ENCODE measurements around the gene ARL6. TPM values are rescaled to one million over a fixed set of nuclear protein-coding genes. Genes with fewer than 3 reads are reported as not detected.

ARL6 gene
- total and polyA plus RNA-seq, 9 donors = 2.6 to 11.9 (median 7.0) TPM

DNA sequence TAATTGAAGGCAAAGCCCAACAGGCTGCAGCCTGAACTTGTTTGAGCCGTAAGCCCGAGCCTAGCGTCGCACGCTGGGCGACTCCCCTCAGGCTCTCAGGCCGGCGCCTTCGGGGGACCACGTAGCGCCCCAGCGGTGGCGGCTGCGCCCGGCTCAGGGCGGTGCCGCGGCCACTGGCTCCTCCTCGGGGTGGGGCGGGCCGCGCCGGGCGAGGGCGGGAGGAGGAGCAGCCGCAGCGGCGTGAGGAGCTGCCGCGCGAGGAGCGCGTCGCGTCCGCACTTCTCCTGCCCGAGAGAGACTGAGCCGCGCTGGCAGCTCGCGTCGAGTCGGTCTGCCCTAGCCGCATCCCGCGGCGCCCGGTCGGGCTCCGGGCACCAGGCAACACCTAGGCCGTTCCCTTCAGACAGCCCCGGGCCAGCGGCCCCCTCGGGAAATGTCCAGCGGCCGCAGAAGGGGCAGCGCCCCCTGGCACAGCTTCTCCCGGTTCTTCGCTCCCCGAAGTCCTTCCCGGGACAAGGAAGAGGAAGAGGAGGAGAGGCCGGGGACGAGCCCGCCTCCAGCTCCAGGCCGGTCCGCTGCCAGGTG, 57.3 kb downstream of the ARL6 start, which contains the start of gene CRYBG3:
CRYBG3 (plus strand) TSS at position 238 of the 585 bp plus-strand sequence; CDS start at position 434, 196 bp downstream.
- Histone ChIP-seq H3K4me1 (ENCODE audit: insufficient read depth) (peaks cover 1% of the 10 kb centered on the region), H3K9me3 (no peaks in the 10 kb centered on the region), H3K27me3 (no peaks in the 10 kb centered on the region), H3K36me3 (no peaks in the 10 kb centered on the region), H3K27ac (peak within 1 kb of the TSS; percentile 82), H3K4me3 (peak within 1 kb of the TSS; percentile 70)
- TF ChIP-seq EP300 (IDR thresholded peaks at IDR 0.05) = no peak
- peak; percentile 50 for TF ChIP-seq POLR2A (IDR thresholded peaks at IDR 0.05)
- WGBS, 3 donors = 0 to 1% (median 1%) methylated on average over 27 to 66 of the region's 66 CpGs
- peak; percentile 74 to 86 (median 80) for DNase-seq
- intact Hi-C loops (cut with DNase I) = no loop called here

GRCh38 chr3:97822359-97822775, 57.8 kb downstream of the ARL6 start:
- no peaks in the 10 kb centered on the region for H3K27me3 ChIP-seq
- H3K9me3 ChIP-seq = no peaks in the 10 kb centered on the region
- peak; percentile 42 to 66 (median 57) for DNase-seq
- peak overlapping the region; percentile 82 for H3K27ac ChIP-seq
- intact Hi-C loops (cut with DNase I) = no loop called here
- H3K36me3 ChIP-seq = no peaks in the 10 kb centered on the region
- peak overlapping the region; percentile 70 for H3K4me3 ChIP-seq
- TF ChIP-seq EP300 (IDR thresholded peaks at IDR 0.05) = no peak
- no peak for TF ChIP-seq POLR2A (IDR thresholded peaks at IDR 0.05)
- TF ChIP-seq, protein P1, sequence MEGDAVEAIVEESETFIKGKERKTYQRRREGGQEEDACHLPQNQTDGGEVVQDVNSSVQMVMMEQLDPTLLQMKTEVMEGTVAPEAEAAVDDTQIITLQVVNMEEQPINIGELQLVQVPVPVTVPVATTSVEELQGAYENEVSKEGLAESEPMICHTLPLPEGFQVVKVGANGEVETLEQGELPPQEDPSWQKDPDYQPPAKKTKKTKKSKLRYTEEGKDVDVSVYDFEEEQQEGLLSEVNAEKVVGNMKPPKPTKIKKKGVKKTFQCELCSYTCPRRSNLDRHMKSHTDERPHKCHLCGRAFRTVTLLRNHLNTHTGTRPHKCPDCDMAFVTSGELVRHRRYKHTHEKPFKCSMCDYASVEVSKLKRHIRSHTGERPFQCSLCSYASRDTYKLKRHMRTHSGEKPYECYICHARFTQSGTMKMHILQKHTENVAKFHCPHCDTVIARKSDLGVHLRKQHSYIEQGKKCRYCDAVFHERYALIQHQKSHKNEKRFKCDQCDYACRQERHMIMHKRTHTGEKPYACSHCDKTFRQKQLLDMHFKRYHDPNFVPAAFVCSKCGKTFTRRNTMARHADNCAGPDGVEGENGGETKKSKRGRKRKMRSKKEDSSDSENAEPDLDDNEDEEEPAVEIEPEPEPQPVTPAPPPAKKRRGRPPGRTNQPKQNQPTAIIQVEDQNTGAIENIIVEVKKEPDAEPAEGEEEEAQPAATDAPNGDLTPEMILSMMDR (IDR thresholded peaks at IDR 0.05) = no peak
- H3K4me1 ChIP-seq (ENCODE audit: insufficient read depth) = peaks cover 1% of the 10 kb centered on the region
- 1% methylated on average over 35 to 36 of the region's 36 CpGs for WGBS, 3 donors

- no peak for DNase-seq
- H3K36me3 ChIP-seq = no peaks in the 10 kb centered on the region
- H3K4me1 ChIP-seq (ENCODE audit: insufficient read depth) = peaks cover 1% of the 10 kb centered on the region
- 37 to 49% (median 44%) methylated on average over 17 of the region's 17 CpGs for WGBS, 3 donors
- no peak for TF ChIP-seq EP300 (IDR thresholded peaks at IDR 0.05)
- TF ChIP-seq POLR2A (IDR thresholded peaks at IDR 0.05) = no peak
- TF ChIP-seq, protein P1 (IDR thresholded peaks at IDR 0.05) = no peak
- no peaks in the 10 kb centered on the region for H3K27me3 ChIP-seq
- no peaks in the 10 kb centered on the region for H3K9me3 ChIP-seq
- no peak overlapping the region for H3K27ac ChIP-seq
- H3K4me3 ChIP-seq = peak overlapping the region; percentile 70
- intact Hi-C loops (cut with DNase I) = no loop called here
Observed at GRCh38 chr3:97823046-97824004, 58.8 kb downstream of the ARL6 start.

- intact Hi-C loops (cut with DNase I) = no loop called here
- DNase-seq = no peak
- Histone ChIP-seq H3K27me3 (no peaks in the 10 kb centered on the region), H3K9me3 (no peaks in the 10 kb centered on the region), H3K36me3 (no peaks in the 10 kb centered on the region), H3K4me1 (ENCODE audit: insufficient read depth) (peaks cover 1% of the 10 kb centered on the region), H3K27ac (no peak overlapping the region), H3K4me3 (no peak overlapping the region)
- 83 to 94% (median 87%) methylated on average over 1 of the region's 1 CpG for WGBS, 3 donors
- TF ChIP-seq, protein P1 (IDR thresholded peaks at IDR 0.05) = no peak
Observed at GRCh38 chr3:97825101-97825500, 60.5 kb downstream of the ARL6 start.
